Measurements from ENCODE around the gene LRRC8B. TPM values are rescaled to one million over a fixed set of nuclear protein-coding genes. Genes with fewer than 3 reads are reported as not detected.

The LRRC8B gene
- total RNA-seq, 1 donor from 2014 or later = 1.2 TPM

DNA sequence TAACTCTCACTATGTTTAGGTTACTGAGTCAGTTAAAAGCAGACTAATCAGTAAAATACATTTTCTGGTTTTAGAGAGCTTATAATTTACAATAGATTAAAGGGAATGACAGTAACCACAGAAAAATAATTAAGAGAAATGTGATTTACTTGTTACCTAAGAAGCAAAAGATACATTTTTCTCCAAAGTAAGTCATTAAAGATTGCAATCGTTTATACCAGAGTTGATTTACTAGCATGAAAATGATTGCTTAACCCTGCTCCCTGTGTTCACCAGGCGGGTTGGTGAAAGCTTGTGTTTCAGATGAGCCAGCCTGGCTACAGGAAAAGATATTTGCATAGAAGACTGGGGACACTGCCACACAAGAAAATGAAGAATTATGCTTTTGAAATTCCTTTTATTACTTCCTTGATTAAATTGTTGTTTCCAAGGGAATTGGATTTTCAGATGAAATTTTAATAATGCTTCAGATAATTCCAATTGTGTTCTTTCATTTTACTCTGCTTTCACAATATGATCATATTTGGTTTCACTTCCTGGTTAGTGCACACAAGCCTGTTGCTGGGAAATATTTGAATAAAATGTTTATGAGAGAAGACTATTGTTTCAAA is 27.9 kb downstream of the LRRC8B start:
- DNase-seq (ENCODE audit: low spot score) = no peak
- Mint-ChIP-seq H3K27ac (ENCODE audit: unreplicated experiment) (no peak overlapping the region), H3K27me3 (ENCODE audit: low read depth) (no peaks in the 10 kb centered on the region), H3K4me1 (ENCODE audit: low read depth) (peaks cover 5% of the 10 kb centered on the region), H3K9me3 (ENCODE audit: low read depth) (no peaks in the 10 kb centered on the region), H3K4me3 (ENCODE audit: unreplicated experiment) (no peak overlapping the region), H3K36me3 (ENCODE audit: low read depth) (no peaks in the 10 kb centered on the region)
- no peak for TF ChIP-seq CTCF (IDR thresholded peaks at IDR 0.05)

DNA sequence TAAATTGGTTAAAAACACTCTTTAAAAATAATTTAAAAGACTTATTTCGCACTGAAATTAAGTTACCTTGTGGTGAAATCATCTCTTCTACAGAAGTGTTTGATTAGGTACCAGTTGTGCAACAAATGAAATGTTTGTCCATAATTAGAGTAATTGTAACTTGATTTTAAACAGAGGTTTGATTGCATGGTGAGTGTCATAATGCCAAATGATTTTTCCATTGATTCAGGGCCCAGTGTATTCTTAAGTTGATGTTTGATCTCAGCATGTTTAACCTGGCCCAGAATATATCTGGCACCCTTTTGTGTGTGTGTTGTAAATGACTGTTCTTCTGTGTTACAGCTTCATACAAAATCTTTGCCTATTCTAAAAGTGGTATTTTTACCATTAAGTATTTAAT is 28.5 kb downstream of the LRRC8B start:
- Mint-ChIP-seq H3K36me3 (ENCODE audit: low read depth) (no peaks in the 10 kb centered on the region), H3K27me3 (ENCODE audit: low read depth) (no peaks in the 10 kb centered on the region), H3K4me3 (ENCODE audit: unreplicated experiment) (no peak overlapping the region), H3K4me1 (ENCODE audit: low read depth) (peaks cover 5% of the 10 kb centered on the region), H3K9me3 (ENCODE audit: low read depth) (no peaks in the 10 kb centered on the region), H3K27ac (ENCODE audit: unreplicated experiment) (no peak overlapping the region)
- DNase-seq (ENCODE audit: low spot score) = no peak
- no peak for TF ChIP-seq CTCF (IDR thresholded peaks at IDR 0.05)

- no peaks in the 10 kb centered on the region for H3K4me1 Mint-ChIP-seq (ENCODE audit: low read depth)
- H3K4me3 Mint-ChIP-seq (ENCODE audit: unreplicated experiment) = no peak overlapping the region
- no peak overlapping the region for H3K27ac Mint-ChIP-seq (ENCODE audit: unreplicated experiment)
- no peak for TF ChIP-seq CTCF (IDR thresholded peaks at IDR 0.05)
- H3K9me3 Mint-ChIP-seq (ENCODE audit: low read depth) = no peaks in the 10 kb centered on the region
- no peaks in the 10 kb centered on the region for H3K36me3 Mint-ChIP-seq (ENCODE audit: low read depth)
- no peak for DNase-seq (ENCODE audit: low spot score)
- H3K27me3 Mint-ChIP-seq (ENCODE audit: low read depth) = no peaks in the 10 kb centered on the region
Measured at GRCh38 chr1:89555550-89555949, 30.9 kb downstream of the LRRC8B start.

- no peak for TF ChIP-seq CTCF (IDR thresholded peaks at IDR 0.05)
- no peak for DNase-seq (ENCODE audit: low spot score)
- H3K9me3 Mint-ChIP-seq (ENCODE audit: low read depth) = peaks cover 2% of the 10 kb centered on the region
- no peaks in the 10 kb centered on the region for H3K4me1 Mint-ChIP-seq (ENCODE audit: low read depth)
- no peaks in the 10 kb centered on the region for H3K27me3 Mint-ChIP-seq (ENCODE audit: low read depth)
- H3K4me3 Mint-ChIP-seq (ENCODE audit: unreplicated experiment) = no peak overlapping the region
- H3K27ac Mint-ChIP-seq (ENCODE audit: unreplicated experiment) = no peak overlapping the region
- H3K36me3 Mint-ChIP-seq (ENCODE audit: low read depth) = no peaks in the 10 kb centered on the region
Measured at GRCh38 chr1:89556726-89557444, 32.3 kb downstream of the LRRC8B start.

GRCh38 chr1:89557445-89557825 is 32.8 kb downstream of the LRRC8B start:
- no peak for DNase-seq (ENCODE audit: low spot score)
- H3K27me3 Mint-ChIP-seq (ENCODE audit: low read depth) = no peaks in the 10 kb centered on the region
- no peak for TF ChIP-seq CTCF (IDR thresholded peaks at IDR 0.05)
- H3K4me1 Mint-ChIP-seq (ENCODE audit: low read depth) = no peaks in the 10 kb centered on the region
- H3K27ac Mint-ChIP-seq (ENCODE audit: unreplicated experiment) = no peak overlapping the region
- H3K4me3 Mint-ChIP-seq (ENCODE audit: unreplicated experiment) = no peak overlapping the region
- H3K36me3 Mint-ChIP-seq (ENCODE audit: low read depth) = no peaks in the 10 kb centered on the region
- H3K9me3 Mint-ChIP-seq (ENCODE audit: low read depth) = peaks cover 2% of the 10 kb centered on the region
